DMS153 treated with DMSO at 0.1 percent for 48 hours (cell line): ENCODE measurements around the gene GNB1L.

Experiments
- DNase-seq: peaks from one replicate; lab custom pipeline; 2025; ENCODE audit not compliant: unreplicated experiment; lab: John Stamatoyannopoulos, UW

The GNB1L gene

DNA sequence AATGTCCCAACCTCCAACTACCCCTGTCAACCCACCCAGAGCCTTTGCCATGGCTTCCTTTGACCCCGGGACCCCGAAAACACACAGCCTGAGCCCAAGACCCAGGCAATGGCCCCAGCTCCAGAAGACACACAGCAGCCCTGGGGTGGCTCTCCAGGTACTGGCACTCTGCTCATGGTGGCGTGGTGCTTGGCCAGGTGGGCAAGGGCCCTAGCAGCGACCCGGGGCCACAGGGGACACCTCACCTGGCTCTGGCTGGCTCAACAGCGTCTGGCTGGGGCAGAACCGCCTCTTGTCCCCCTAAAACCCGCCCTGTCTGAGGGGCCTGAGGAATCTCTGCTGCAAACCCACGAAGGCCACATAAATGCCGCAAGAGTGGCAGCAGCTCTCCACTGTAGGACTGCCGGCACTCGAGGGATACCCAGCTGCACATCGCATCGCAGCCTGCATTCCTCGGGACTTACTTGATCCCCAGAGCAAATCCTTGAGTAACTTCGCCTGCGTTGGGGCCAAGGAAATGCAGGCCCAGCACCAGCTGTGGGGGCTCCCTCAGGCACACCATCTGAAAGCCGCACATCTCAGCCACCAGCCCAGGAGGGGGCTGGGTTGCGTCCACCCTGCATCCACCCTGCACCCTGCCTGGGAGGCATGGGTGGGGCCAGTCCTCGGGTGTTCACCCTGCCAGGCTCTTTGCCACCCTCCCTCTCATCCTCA, 23.1 kb upstream of the GNB1L start:
- DNase-seq: no peak

DNA sequence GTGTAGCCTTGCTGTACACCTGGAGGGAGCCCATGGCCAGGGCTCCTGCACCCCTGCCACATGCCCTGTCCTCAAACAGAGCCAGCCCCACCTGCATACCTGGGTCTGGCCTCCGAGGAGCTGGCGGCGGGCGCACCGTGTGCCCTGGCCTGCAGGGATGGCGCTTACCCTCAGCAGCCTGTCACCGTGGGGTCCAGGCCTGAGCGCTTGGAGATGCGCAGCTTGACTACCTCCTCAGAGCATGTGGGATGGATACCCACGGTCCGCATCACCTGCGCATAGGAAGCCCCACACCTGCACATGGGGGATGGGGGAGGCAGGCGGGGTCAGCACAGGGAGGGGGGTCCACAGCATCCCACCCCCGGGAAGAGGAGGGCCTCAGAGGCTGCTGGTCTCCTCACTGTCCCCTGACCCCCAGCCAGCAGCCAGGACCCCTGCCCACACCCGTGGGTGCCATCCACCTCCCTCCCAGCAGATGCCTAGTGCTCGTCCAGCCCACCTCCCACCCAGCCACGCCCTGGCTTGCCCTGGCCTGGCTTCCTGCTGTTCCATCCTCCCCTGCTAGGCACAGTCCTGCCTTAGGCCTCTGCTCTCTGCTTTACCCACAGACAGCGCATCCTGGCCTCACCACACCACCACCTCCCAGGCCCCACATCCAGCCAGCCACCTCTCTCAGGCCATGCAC, 22.4 kb upstream of the GNB1L start:
- DNase-seq: no peak

DNA sequence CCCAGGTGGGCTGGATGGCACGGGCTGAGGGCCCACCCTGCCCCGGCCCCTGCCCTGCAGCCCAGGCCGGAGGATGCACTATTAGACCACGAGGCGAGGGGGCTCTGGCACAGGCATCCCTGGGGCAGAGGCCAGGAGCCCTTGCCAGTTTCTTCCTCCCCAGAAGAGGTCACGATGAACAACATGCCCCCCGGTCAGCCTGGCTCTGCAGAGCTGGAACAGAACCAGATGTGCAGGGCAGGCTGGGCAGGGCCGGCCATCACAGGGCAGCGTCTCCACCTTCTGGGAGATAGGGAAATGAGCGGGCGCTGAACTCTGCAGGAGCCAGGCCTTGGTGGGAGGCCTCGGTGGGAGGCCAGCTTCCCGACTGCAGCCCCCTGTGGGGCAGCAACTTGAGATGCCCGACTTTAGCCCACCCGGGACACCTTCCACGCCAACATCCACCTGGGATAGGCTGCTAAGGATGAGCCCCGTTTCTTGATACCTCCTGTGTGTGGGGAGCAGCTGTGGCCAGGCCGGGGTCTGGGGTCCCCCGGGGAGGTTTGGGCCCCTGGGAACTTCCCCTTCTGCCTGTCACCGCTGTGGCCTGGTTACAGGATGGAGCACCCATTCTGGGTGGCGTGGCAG, 21.8 kb upstream of the GNB1L start:
- DNase-seq: no peak

DNA sequence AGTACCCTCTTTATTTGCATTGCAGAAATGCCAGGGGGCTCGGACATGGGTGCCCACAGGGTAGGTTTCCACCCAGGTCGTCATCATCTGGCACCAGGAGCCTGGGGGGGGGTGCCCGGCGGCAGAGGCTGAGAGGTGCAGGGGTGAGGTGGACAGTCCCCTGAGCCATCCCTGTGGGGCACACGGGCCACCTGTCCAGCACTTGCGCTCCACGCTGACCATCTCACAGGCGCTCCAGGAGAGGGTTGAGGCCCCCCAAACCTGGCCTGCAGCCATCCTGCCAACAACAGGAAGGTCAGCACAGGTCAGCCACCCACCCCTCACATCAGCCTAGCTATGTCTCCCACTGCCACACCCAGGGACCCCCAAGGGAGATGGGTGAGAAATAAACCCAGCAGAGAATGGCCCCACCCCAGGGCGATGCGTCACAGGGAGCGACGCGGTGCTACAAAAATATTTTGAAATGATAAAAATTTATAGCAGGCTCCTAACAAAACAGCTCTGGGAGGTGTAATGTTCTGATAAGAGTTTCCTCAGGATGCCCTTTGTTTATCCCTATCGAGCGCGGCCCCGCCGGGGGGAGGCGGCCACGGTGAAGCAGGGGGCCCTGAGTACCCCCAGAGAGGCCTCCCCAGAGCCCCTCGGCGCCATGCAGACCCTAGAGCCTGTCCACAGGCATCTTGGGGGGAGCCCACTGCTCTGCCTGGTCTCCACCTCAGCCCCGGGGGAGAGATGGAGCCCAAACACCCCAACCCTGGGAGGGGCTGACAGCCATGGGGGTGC, 21.0 kb upstream of the GNB1L start:
- no peak for DNase-seq

DNA sequence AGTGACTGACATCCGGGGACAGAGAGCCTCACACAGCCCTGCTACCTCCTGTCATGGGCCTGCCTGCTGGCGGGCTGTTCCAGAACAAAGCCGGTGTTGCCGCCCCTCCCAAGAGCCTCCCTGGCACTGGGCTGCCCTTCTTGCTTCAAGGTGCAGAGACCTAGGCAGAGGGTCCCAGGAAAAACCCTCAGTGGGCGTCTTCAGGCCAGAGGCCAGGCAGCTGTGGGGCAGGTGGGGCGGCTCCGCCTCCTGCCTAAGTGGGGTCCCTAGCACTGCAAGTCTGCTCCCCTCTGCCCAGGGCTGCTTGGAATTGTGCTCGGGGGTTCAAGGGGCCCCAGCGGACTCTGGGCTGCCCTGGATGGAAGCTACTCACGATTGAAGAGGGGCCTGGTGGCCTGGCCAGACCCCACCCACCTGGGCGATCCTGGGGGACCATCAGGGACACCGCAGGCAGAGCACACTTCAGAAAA, 20.4 kb upstream of the GNB1L start:
- DNase-seq: no peak

DNA sequence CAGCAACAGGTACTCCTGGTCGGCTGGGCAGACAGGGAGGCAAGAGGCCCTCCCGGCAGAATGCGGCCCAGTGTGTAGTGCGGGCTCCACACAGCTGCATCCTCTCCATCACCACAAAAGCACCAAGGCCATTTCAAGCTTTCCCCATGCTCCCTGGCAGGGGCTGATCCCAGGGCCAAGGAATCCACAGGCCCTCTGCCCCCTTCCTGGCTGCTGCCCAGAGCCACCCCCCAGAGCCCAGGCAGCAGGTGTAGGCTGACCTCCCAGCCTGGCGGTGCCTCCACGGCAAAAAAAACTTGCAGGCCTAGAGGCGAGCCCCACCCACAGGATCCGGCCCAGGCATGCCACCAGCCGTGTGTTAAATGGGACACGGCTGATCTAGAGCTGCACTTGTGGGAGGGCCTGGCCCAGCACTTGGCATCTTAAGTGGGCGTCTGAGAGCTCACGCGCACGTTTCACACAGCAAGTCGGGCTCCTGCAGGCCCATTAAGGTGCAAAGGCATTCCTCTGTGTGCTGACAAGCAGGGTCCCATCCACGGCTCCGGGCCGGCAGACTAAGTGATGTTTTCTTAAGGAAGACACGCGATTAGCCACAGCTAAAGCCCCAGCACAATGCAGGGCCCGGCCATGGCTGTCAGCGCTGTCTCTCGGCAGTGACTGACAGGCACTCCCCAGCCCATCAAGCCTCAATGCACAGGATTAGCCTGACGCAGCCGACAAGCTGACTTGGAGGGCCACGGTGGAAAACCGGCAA, 19.8 kb upstream of the GNB1L start:
- DNase-seq: no peak

DNA sequence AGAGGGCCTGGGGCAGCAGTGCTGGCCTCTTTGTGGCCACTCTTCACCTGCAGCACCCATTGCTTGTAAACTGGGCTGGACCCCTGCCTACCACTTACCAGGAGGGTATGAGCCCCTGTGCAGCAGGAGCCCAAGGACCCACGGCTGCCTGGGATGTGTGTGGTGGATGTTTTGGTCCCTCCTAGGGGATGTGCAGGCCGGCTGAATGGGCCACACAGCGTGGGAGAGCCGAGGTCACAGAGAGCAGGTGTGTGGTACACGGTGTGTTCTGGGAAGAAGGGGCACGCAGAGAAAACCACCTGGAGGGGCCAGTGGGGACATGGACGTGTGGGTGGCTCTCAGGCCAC, 19.3 kb upstream of the GNB1L start:
- no peak for DNase-seq

DNA sequence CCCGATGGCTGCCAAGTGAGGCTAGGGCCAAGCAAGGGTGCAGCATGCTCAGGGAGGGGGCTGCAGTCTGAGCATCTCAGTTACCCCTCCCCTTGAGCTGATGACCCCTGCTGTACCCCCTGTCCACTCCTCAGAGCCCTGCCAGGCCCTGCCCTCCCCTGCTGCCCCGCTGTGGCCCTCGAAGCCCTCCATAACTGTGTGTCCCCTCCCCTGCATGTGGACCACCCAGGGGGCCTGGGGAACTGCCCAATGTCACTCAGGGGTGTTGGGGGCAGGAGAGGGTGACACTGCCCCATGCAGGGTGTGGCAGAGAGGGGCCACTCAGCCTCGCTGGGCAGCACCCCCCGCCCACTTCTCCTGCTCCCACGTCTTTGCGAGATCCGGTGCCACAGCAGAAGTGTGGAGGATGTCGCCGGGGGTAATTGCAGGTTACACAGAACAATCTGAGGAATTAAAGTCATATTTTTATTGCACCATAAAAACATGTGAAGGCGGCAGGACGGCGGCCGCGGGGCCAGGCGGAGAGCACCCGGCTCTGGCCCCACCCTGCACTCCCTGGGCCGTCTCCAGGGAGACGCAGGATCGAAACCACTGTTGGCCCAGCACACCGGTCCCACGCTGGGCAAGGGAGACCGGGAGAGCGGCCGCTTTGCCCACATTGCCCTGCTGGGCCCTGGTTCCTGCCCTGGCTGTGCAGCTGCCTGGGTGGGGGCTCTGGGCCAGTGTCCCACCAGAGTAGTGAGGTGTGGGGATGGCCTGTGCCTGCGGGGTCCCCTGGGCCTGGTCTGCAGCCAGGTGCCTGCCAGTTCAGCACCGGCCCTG, 18.7 kb upstream of the GNB1L start:
- no peak for DNase-seq

DNA sequence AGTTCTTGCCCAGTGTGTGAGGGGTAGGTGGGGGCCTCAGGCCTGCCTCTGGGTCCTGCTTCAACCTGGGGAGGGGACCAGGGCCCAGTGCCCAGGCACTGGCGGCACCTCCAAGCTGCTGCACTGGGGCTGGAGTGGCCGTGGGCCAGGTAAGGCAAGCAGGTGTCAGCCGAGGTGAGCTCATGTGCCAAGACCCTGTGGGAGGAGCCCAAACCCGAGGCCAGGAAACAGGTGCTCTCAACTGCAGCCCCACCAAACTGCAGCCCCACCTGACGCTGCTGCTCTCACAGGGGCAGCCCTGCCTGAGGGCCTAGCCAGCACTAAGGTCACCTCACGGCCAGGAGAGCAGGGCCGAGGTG, 18.1 kb upstream of the GNB1L start:
- DNase-seq: no peak

DNA sequence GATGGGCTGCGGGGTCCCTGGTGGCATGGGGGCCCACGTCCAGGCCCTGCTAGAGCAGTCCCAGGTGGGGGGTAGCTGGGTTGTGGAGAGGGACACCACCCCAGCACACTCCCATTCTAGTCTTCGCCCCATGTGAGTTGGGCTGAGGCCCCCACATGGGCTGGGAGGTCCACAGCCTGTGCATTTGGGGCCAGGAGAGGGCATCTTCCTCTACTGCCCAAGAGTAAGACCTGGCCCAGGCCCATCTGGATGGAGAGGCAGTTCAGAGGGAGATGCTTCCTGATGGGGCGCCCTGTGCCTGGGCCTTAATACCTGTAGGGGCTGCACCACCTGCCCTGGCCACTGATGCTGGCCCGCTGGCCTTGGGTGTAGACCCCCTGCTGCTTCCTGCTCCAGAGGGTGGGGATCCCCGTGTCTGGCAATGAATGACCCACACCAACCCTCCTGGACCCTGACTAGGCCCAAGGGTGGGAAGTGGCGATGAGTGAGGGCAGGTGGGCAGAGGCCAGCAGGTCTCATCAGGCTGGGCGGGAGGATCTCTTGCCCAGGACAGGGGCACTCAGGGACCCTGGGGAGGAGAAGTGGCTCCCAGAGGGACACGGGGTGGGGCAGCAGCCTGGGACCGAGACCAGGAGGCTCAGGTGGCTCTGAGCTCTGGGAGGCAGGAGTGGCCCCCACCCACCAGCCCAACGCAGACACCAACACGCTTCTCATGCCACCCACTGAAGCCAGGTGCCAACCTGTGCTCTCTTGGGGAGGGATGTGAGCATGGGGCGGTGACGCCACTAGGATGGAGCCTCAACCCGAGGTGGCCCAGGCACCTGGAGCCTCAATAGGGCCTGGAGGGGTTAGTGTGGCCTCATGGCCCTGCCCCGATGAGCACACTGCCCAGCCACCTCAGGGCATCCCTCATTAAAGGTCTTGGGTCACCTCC, 17.4 kb upstream of the GNB1L start:
- no peak for DNase-seq

DNA sequence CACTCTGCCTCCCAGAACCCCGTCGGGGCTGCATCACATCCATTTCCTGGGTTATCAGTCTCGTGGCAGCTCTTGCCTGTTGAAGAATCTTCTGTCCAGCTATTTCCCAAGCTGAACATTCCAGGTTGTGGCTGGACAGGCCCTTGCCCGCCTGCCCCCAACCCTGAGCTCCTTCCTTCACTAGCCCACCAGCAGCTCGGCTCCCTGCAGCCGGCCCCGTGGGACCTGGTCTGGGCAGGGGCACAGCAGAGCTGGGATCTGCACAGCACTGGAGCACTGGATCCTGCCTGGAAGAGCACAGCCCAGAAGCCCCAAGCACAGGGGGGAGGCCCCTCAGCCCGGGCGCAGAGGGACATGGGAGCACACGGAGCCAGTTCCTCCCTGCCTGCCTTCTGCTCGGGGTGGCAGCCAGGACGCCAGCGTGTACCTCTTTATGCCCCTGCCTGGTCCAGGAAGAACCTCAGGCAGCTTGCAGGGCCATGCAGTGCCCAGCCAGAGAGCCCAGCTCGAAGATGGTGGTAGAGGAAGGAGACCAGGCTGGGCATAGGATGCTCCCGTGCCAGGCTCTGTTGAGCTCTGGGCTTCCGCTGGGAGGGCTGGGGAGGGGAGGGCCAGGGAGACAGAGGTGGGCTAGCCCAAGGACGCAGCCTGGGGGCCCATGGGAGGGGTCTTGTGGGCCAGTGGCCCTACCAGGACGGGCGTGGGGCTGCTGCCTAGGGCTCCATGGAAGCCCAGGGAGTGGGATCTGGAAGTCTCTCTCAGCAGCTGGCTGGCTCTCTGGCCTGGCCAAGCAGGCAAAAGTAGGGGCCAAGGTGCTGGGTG, 16.6 kb upstream of the GNB1L start:
- DNase-seq: no peak

DNA sequence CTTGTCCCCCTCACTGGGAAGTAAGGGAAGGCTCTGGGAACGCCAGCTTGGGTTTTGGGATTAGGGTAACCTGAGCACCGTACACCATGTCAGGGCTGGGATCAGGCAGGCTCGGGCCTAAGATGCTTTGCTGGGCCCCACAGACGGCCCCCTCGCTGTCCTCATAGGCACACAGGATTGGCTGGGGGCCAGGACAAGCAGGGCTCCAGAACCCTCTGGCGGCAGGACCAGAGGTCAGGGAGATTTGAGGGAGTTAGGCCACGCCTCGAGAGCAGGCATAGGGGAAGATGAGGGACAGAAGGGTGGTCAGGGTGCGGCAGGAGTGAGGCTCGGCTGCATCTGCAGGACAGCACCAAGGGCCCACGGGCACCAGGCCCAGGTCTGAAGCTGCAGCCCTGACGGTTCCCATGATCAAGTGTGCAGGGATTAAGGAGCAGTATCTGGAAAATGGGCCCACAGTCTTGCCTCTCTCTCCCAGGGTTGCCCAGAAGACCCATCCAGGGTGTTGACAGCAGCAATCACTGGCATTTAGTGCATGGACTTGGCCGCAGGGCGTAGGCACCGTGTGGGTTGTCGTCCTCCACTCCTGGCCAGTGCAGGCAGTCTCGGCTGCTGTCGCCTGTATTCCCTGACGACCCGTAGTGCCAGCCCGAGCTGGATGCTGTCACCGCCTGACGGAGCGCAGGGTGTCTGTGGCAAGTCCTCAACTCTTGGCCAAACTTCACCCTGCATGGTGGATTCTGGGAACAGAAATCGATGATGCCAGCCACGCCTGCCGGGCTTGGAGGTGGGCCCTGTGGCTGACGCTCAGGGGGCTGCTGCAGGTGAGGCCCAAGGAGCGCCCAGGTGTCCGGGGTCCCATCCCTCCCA, 15.7 kb upstream of the GNB1L start:
- no peak for DNase-seq

DNA sequence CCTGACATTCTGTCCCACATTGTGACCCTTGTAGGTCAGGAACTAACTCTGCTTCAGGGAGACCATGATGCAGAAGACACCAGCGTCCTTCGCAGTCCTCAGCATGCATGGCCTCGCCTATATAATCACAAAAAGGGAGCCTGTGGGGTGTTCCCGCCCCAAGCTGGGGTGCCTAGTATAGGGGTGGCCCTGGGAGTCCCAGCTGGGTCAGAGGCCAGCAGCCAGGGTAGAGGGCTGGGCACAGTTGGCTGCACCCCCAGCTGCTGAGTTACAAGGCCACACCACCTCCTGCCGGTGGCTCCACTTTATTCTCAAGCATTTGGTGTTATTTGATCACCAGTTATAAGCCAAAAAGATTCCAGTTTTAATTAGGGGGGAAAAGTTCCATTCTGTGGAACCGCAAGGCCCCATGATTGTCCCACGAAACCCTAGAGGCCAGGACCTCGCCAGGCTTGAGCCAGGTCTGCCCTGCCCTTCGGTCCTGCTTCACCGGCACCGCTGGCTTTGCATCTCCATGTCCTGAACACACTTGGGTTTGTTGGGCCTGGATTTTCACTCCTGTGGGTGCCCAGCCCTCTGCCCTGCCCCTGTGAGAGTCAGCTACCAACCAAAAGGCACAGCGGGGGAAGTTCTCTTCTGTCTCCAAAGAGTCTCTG, 15.0 kb upstream of the GNB1L start:
- DNase-seq: no peak

DNA sequence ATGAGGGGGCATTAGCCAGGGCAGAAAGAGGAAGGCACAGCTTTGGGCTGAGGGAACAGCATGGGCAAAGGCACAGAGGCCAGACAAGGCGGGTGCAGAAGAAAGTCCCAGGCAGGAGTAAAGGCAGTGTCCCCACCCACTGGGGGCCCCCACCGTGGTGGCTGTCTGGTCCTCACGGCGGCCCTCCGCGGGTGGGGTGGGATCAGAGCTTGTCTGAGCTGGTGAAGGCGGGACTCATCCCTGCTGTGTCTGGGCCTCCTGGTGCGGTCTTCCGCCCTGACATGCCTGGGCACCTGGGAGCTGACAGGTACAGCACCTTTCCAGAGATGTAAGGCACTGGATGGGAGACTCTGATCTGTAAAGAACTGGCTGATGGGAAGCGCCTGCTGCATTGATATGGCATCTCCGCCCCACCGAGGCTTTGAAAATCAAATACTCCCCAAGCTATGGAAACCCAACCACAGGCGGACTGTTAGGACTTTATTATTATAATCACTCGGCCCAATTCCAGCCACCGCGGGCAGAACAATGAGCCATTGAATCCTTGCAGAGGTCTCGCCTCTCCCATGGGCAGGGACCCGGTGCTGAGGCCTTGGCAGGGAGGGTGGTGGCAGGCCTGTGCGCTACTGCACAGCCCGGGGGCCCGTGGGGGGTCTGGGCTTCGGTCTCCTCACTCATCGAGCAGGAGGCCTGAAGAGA, 14.2 kb upstream of the GNB1L start:
- no peak for DNase-seq

DNA sequence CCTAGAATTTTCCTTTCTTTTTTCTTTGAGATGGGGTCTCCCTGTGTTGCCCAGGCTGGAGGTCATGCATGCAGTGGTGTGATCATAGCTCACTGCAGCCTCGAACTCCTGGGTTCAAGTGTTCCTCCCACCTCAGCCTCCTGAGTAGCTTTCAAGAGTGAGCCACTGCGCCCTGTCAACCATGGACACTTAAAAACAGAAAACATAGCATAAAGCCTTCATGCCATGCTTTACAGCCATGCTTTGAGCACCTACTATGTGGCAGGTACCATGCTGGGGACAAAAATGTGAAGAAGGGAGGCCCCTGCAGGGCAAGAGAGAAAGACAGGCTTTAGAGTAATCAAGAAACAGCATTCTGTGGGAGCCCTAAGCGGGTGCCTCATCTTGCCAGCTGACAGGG, 13.7 kb upstream of the GNB1L start:
- DNase-seq: no peak

DNA sequence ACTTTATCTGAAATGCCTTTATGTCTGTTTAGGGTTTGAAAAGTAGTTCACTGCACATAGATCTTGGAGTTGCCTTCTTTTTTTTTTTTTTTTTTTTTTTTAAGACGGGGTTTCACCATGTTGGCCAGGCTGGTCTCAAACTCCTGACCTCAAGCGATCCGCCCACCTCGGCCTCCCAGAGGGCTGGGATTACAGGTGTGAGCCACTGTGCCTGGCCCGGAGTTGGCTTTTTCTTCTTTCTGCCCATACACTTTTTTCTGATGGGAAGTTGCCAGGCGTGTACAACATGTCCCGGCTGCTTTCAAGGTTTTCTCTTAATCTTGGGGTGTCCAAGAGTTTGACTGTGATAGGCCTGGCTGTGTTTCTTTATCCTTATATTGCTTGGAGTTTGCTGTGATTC, 12.9 kb upstream of the GNB1L start:
- DNase-seq: no peak
